DOHH2 (cell line): ENCODE data around the gene CSF1.

Experiments used
- H3F3A ChIP-seq: fragments of 200-600 bp; sonication (generic), shearing (Covaris generic); 2 replicates; pipeline ENCODE4 v1.6.0; 2016; ENCODE audit warnings: antibody characterized with exemption, mild to moderate bottlenecking; ENCODE audit not compliant: control insufficient read depth, insufficient read depth
- H3K27ac ChIP-seq: fragments of 200-600 bp; sonication (generic); 2 replicates; pipeline ENCODE4 v1.5.1; 2014; ENCODE audit warnings: low read depth, mild to moderate bottlenecking, low read length, moderate library complexity
- H3K27me3 ChIP-seq: fragments of 200-600 bp; sonication (generic); 2 replicates; pipeline ENCODE4 v1.6.1; 2014; ENCODE audit warnings: mild to moderate bottlenecking, low read length, mixed read lengths; ENCODE audit not compliant: control insufficient read depth
- H3K36me3 ChIP-seq: fragments of 200-600 bp; sonication (generic); 2 replicates; pipeline ENCODE4 v1.6.1; 2014; ENCODE audit warnings: mild to moderate bottlenecking, low read length, moderate library complexity, mixed read lengths; ENCODE audit not compliant: control insufficient read depth
- H3K4me1 ChIP-seq: fragments of 200-600 bp; sonication (generic); 2 replicates; pipeline ENCODE4 v1.6.1; 2014; ENCODE audit warnings: mild to moderate bottlenecking, low read length, mixed read lengths; ENCODE audit not compliant: control insufficient read depth
- H3K4me2 ChIP-seq: fragments of 200-600 bp; sonication (generic); 2 replicates; pipeline ENCODE4 v1.6.0; 2014; ENCODE audit warnings: mild to moderate bottlenecking, low read length, moderate library complexity
- H3K4me3 ChIP-seq: fragments of 200-600 bp; sonication (generic); 2 replicates; pipeline ENCODE4 v1.5.1; 2014; ENCODE audit warnings: mild to moderate bottlenecking, low read length, mixed read lengths
- H3K79me2 ChIP-seq: fragments of 200-600 bp; sonication (generic); 2 replicates; pipeline ENCODE4 v1.6.1; 2014; ENCODE audit warnings: mild to moderate bottlenecking, low read length, mixed read lengths; ENCODE audit not compliant: control insufficient read depth
- H3K9me2 ChIP-seq: fragments of 200-600 bp; sonication (generic); replicated peaks from 2 replicates; pipeline ENCODE4 v1.6.1; 2014; ENCODE audit warnings: mild to moderate bottlenecking, low read length, mixed read lengths; ENCODE audit not compliant: control insufficient read depth
- H3K9me3 ChIP-seq: fragments of 200-600 bp; sonication (generic); 2 replicates; pipeline ENCODE4 v1.6.1; 2014; ENCODE audit warnings: antibody characterized with exemption, low read length, mixed read lengths; ENCODE audit not compliant: control insufficient read depth, insufficient read depth
- H4K20me1 ChIP-seq: fragments of 200-600 bp; sonication (generic); 2 replicates; pipeline ENCODE4 v1.6.0; 2014; ENCODE audit warnings: low read depth, mild to moderate bottlenecking, antibody characterized with exemption, low read length, moderate library complexity; ENCODE audit not compliant: control insufficient read depth, insufficient read depth
- EZH2phosphoT487 ChIP-seq: fragments of 200-600 bp; sonication (generic); IDR thresholded peaks from 2 replicates; pipeline ENCODE4 v1.6.1; 2017; ENCODE audit warnings: borderline replicate concordance, mild to moderate bottlenecking, antibody characterized with exemption, low read length, moderate library complexity, mixed read lengths
- TF ChIP-seq, protein P1 (sequence below): fragments of 200-600 bp; sonication (generic); IDR thresholded peaks from one replicate; pipeline ENCODE4 v1.5.1; 2014; ENCODE audit warnings: antibody characterized with exemption, mild to moderate bottlenecking, low read depth, low read length; ENCODE audit not compliant: poor library complexity, severe bottlenecking

CSF1 gene

DNA sequence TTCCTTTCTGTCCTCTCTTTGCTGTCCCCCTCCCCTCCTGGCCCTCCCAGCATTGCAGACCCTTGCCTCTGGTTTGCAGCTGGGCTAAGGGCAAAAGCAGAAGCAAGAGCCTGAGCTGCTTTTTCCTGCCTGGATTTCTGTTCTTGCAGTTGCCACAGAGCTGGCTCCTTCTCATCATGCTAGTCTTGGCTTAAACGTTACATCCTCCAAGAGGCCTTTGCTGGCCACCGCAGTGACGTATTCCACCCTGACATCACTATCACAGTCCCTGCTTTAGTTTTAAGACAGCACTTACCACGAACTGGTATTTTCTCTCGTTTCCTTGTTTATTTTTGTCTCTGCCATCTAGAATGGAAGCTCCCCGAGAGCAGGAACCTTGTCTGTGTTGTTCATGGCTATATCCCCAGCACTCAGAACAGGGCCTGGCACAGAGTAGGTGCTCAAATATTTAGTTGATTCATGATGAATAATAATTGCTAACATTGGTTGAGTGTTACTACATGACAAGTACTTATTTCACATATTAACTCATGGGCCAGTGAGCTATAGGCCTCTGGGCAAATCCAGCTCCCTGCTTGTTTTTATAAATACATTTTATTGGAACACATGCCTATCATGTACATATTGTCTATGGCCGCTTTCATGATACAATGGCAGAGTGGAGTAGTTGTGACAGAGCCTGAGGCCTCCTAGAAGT is 13.2 kb upstream of the CSF1 start:
- H3K36me3 ChIP-seq = no peaks in the 10 kb centered on the region
- peaks cover 9% of the 10 kb centered on the region; the same call in 1 of the 2 replicates for H3K27me3 ChIP-seq
- H3K79me2 ChIP-seq = no peaks in the 10 kb centered on the region
- H3K4me3 ChIP-seq = no peak overlapping the region
- no peak overlapping the region for H3K27ac ChIP-seq
- H4K20me1 ChIP-seq = no peaks in the 10 kb centered on the region
- no peaks in the 10 kb centered on the region for H3K4me1 ChIP-seq
- H3K9me2 ChIP-seq = no peaks in the 10 kb centered on the region
- no peaks in the 10 kb centered on the region for H3F3A ChIP-seq
- H3K4me2 ChIP-seq = no peak overlapping the region
- TF ChIP-seq, protein P1, sequence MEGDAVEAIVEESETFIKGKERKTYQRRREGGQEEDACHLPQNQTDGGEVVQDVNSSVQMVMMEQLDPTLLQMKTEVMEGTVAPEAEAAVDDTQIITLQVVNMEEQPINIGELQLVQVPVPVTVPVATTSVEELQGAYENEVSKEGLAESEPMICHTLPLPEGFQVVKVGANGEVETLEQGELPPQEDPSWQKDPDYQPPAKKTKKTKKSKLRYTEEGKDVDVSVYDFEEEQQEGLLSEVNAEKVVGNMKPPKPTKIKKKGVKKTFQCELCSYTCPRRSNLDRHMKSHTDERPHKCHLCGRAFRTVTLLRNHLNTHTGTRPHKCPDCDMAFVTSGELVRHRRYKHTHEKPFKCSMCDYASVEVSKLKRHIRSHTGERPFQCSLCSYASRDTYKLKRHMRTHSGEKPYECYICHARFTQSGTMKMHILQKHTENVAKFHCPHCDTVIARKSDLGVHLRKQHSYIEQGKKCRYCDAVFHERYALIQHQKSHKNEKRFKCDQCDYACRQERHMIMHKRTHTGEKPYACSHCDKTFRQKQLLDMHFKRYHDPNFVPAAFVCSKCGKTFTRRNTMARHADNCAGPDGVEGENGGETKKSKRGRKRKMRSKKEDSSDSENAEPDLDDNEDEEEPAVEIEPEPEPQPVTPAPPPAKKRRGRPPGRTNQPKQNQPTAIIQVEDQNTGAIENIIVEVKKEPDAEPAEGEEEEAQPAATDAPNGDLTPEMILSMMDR = no peak
- TF ChIP-seq EZH2phosphoT487 = no peak
- no peaks in the 10 kb centered on the region for H3K9me3 ChIP-seq

DNA sequence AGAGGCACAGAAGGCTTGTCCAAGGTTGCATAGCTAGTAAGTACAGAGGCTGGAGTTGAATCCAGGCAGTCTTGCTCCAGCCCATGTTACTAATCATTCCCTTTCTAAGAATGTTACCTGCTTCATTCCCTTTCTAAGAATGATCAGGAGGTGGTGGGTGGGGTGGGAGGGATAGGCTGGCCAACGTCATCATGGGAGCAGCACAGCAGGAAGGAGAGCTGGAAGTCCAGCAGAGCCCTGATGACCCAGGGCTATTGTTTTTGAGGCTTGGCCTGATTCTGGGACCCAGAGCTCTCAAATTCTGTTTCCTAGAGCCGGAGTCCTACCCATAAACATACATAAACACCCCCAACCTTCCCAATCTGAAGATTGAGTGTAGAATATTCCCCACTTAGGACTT is 11.8 kb upstream of the CSF1 start:
- H3K4me3 ChIP-seq = no peak overlapping the region
- no peaks in the 10 kb centered on the region for H4K20me1 ChIP-seq
- no peaks in the 10 kb centered on the region for H3K9me3 ChIP-seq
- no peaks in the 10 kb centered on the region for H3F3A ChIP-seq
- H3K79me2 ChIP-seq = no peaks in the 10 kb centered on the region
- no peak overlapping the region for H3K27ac ChIP-seq
- TF ChIP-seq EZH2phosphoT487 = no peak
- TF ChIP-seq, protein P1 = no peak
- H3K36me3 ChIP-seq = no peaks in the 10 kb centered on the region
- H3K4me1 ChIP-seq = no peaks in the 10 kb centered on the region
- H3K4me2 ChIP-seq = no peak overlapping the region
- peaks cover 11% of the 10 kb centered on the region; the same call in 1 of the 2 replicates for H3K27me3 ChIP-seq
- H3K9me2 ChIP-seq = no peaks in the 10 kb centered on the region

DNA sequence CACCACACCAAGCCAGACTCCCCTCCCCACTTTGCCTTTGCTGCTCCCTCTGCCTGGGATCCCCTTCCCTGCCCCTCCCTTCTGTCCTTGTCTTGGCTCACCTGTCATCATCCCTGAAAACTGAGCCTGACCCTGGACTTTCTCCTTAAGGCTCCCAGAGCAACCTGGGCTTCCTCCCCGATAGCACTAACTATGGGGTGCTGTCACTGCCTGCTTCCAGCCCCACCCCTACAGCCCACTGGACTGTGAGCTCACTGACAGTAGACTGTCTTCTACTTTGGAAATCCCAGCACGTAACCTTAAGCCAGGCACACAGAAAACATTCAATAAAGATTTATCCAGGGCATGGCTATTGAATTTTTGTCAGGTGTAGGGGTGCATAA is 9.5 kb upstream of the CSF1 start:
- Histone ChIP-seq H3K9me2 (no peaks in the 10 kb centered on the region), H3K4me1 (peaks cover 4% of the 10 kb centered on the region; the same call in 1 of the 2 replicates), H3F3A (no peaks in the 10 kb centered on the region), H3K9me3 (no peaks in the 10 kb centered on the region), H4K20me1 (no peaks in the 10 kb centered on the region), H3K27me3 (peaks cover 6% of the 10 kb centered on the region; the same call in 1 of the 2 replicates), H3K36me3 (no peaks in the 10 kb centered on the region), H3K4me2 (no peak overlapping the region), H3K79me2 (no peaks in the 10 kb centered on the region), H3K4me3 (no peak overlapping the region), H3K27ac (no peak overlapping the region)
- TF ChIP-seq, protein P1 = no peak
- TF ChIP-seq EZH2phosphoT487 = no peak
